HG03469 (cell line): ENCODE data around the gene OR11A1.

Experiments
- ATAC-seq: cut with Tn5 transposase; IDR thresholded peaks from one replicate; pipeline ENCODE4 v1.9.1; 2021; ENCODE audit warnings: mild to moderate bottlenecking, moderate library complexity, moderate number of reproducible peaks; ENCODE audit not compliant: unreplicated experiment

OR11A1 gene

GRCh38 chr6:29399525-29399924 lies 57.3 kb downstream of the OR11A1 start:
- ATAC-seq: no peak

- ATAC-seq: no peak
These were observed 61.5 kb downstream of the OR11A1 start, which contains the start of gene OR12D2 for GRCh38 chr6:29395331-29395730. Gene OR12D2 (plus strand): TSS chr6:29395631. CDS start chr6:29396700, 1,069 bp downstream.

GRCh38 chr6:29388533-29388932 lies 68.3 kb downstream of the OR11A1 start:
- no peak for ATAC-seq

GRCh38 chr6:29376003-29376402 lies 80.9 kb downstream of the OR11A1 start:
- ATAC-seq: no peak
